Measurements from ENCODE around the gene NRN1L.

GRCh38 chr16:67886387-67886786 lies 1.7 kb downstream of the NRN1L start:
- TF ChIP-seq POLR2AphosphoS5 (IDR thresholded peaks at IDR 0.05; ENCODE audit: low read depth, low read length) (no peak), REST (IDR thresholded peaks at IDR 0.05; ENCODE audit: insufficient read depth in 1 of 2, low read depth in 2 of 2, low read length in 2 of 2) (no peak), SIN3A (IDR thresholded peaks at IDR 0.05; ENCODE audit: borderline replicate concordance, insufficient read depth, low read length) (no peak), TAF1 (IDR thresholded peaks at IDR 0.05; ENCODE audit: borderline replicate concordance, insufficient read depth, low read length) (no peak)
